ENCODE results near the gene YRDC.
A peak's percentile ranks its signal among the peaks of the same experiment; 100 is the strongest.

YRDC gene

DNA sequence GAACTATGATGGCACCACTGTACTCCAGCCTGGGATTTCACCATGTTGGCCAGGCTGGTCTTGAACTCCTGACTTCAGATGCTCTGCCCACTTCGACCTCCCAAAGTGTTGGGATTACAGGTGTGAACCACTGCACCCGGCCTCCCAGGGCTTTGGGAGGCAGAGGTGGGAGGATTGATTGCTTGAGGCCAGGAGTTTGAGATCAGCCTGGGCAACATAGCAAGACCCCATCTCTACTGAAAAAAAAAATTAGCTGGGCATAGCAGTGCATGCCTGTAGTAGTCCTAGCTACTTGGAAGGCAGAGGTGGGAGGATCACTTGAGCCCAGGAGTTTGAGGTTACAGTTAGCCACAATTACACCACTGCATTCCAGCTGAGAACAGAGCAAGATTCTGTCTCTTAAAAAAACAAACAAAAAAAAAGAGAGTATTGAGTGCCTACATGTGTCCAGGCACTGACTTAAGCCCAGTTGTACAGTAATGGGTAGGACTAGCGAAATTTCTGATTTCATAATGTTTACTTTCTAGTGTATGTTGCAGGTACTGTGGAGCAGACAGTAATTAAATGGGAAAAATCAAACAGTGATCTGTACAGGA is 10.2 kb downstream of the YRDC start:
- H3K4me3 ChIP-seq (ENCODE audit: low read length) = no peak overlapping the region
- peaks cover 40% of the 10 kb centered on the region for H3K79me2 ChIP-seq (ENCODE audit: low read length)
- peaks cover 19% of the 10 kb centered on the region for H3F3A ChIP-seq (ENCODE audit: insufficient read depth, low read length)
- H3K4me2 ChIP-seq (ENCODE audit: low read depth, low read length) = no peak overlapping the region
- H3K27me3 ChIP-seq (replicated peaks; ENCODE audit: insufficient read depth, low read length) = no peaks in the 10 kb centered on the region
- TF ChIP-seq EZH2phosphoT487 (IDR thresholded peaks at IDR 0.05; ENCODE audit: low read length) (no peak), EZH2 (optimal IDR thresholded peaks at IDR 0.05; ENCODE audit: low read depth, low read length) (no peak)
- TF ChIP-seq, protein P1, sequence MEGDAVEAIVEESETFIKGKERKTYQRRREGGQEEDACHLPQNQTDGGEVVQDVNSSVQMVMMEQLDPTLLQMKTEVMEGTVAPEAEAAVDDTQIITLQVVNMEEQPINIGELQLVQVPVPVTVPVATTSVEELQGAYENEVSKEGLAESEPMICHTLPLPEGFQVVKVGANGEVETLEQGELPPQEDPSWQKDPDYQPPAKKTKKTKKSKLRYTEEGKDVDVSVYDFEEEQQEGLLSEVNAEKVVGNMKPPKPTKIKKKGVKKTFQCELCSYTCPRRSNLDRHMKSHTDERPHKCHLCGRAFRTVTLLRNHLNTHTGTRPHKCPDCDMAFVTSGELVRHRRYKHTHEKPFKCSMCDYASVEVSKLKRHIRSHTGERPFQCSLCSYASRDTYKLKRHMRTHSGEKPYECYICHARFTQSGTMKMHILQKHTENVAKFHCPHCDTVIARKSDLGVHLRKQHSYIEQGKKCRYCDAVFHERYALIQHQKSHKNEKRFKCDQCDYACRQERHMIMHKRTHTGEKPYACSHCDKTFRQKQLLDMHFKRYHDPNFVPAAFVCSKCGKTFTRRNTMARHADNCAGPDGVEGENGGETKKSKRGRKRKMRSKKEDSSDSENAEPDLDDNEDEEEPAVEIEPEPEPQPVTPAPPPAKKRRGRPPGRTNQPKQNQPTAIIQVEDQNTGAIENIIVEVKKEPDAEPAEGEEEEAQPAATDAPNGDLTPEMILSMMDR (IDR thresholded peaks at IDR 0.05; ENCODE audit: low read length) = no peak
- H3K9ac ChIP-seq (ENCODE audit: low read length) = no peak overlapping the region
- H4K20me1 ChIP-seq (ENCODE audit: insufficient read depth, low read length) = no peaks in the 10 kb centered on the region
- H3K9me3 ChIP-seq (replicated peaks; ENCODE audit: insufficient read depth, low read length) = no peaks in the 10 kb centered on the region
- peaks cover 21% of the 10 kb centered on the region for H3K4me1 ChIP-seq (ENCODE audit: low read length)
- no peak overlapping the region for H2AFZ ChIP-seq (ENCODE audit: low read length)
- H3K27ac ChIP-seq (ENCODE audit: low read length) = no peak overlapping the region
- H3K9me2 ChIP-seq (replicated peaks; ENCODE audit: insufficient read depth, low read length) = no peaks in the 10 kb centered on the region
- H3K36me3 ChIP-seq (replicated peaks; ENCODE audit: insufficient read depth, low read length) = peaks cover 6% of the 10 kb centered on the region; the same call in 1 of the 2 replicates
- DNase-seq = no peak

DNA sequence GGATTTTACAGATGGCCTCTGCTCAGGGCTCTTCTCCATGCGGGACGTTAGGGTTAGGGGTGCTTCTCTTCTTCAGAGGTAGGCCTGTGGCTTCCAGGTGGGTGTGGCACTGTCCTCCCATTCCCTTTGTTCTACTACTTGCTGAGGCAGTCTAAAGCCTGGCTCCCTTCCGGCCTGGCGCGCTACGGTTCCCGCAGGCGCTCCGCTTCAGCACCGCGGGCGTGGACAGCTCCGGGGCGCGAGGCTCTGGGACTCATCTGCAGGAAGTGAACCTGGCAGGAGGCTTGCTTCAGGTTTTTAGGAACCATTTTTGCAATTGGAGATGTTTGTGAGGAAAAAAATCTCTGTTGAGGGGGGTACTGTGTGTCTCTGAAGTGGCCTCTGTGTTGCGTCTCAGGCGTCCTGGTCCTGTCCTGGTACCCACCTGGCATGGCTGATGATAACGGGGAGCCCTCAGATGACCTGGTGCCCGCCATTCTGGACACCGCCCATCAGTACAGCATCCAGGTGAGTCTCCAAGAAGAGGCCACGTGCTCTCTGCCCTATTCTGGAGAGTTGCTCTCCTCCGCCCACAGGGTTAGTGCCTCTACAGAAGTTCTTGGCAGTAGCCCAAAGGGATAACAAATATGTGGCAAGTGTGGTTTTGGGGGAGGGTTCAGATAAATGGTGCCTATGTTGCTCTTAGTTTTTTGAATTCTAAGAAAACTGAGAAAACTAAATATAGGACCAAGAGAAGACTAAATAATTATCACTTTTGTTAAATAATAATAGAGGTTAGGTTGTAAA is 12.5 kb downstream of the YRDC start:
- peaks cover 30% of the 10 kb centered on the region for H3K79me2 ChIP-seq (ENCODE audit: low read length)
- no peaks in the 10 kb centered on the region for H3K9me3 ChIP-seq (replicated peaks; ENCODE audit: insufficient read depth, low read length)
- no peaks in the 10 kb centered on the region for H3K9me2 ChIP-seq (replicated peaks; ENCODE audit: insufficient read depth, low read length)
- H3K4me2 ChIP-seq (ENCODE audit: low read depth, low read length) = peak overlapping the region; percentile 81
- H3F3A ChIP-seq (ENCODE audit: insufficient read depth, low read length) = peaks cover 19% of the 10 kb centered on the region
- DNase-seq = no peak
- H3K4me3 ChIP-seq (ENCODE audit: low read length) = peak overlapping the region; percentile 82
- no peak overlapping the region for H2AFZ ChIP-seq (ENCODE audit: low read length)
- H3K9ac ChIP-seq (ENCODE audit: low read length) = no peak overlapping the region
- H3K4me1 ChIP-seq (ENCODE audit: low read length) = peaks cover 21% of the 10 kb centered on the region
- no peak overlapping the region for H3K27ac ChIP-seq (ENCODE audit: low read length)
- no peaks in the 10 kb centered on the region for H4K20me1 ChIP-seq (ENCODE audit: insufficient read depth, low read length)
- TF ChIP-seq, protein P1 (IDR thresholded peaks at IDR 0.05; ENCODE audit: low read length) = no peak
- no peak for TF ChIP-seq EZH2phosphoT487 (IDR thresholded peaks at IDR 0.05; ENCODE audit: low read length)
- TF ChIP-seq EZH2 (optimal IDR thresholded peaks at IDR 0.05; ENCODE audit: low read depth, low read length) = no peak
- peaks cover 2% of the 10 kb centered on the region; the same call in 1 of the 2 replicates for H3K36me3 ChIP-seq (replicated peaks; ENCODE audit: insufficient read depth, low read length)
- no peaks in the 10 kb centered on the region for H3K27me3 ChIP-seq (replicated peaks; ENCODE audit: insufficient read depth, low read length)

DNA sequence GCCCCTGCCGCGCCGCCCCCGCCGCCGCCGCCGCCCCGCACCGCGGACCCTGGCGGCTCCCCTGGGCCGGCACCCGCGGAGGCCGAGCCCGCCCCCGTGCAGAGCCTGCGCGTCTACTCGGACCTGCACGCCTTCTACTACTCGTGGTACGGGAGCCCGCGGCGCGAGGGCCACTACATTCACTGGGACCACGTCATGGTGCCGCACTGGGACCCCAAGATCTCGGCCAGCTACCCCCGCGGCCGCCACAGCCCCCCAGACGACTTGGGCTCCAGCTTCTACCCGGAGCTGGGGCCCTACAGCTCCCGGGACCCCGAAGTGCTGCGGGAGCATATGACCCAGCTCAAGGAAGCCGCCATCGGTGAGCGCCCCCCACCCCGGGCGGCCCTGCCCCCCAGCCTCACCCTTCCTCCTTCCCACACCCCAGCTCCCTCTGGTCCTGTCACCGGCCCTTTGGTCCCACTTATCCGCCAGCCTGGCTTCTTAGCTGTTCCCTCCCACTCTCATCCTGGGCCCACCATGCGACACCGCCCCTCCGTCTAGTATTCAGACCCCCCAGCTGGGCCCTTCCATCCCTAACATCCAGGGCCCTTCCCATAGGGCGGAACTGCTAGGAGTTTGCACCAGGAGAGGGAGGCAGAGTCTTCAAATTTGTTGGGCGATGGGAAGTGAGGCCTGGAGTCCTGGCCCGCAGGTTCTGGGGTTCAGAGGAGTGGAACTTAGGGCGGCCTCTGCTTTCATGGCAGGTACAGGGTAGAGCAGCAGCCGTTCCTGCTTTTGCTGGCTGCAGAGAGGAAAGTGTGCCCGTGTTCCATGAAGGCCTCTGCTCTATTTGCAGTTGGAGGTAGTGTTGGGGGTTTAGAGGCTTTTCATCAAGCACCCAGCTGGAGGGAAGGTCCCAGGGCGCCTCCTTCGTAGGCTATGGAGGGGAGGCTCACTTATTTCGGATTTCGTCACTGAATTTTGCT is 13.4 kb downstream of the YRDC start:
- Histone ChIP-seq H3K4me3 (ENCODE audit: low read length) (peak overlapping the region; percentile 82), H3K9ac (ENCODE audit: low read length) (peak overlapping the region; percentile 75)
- DNase-seq = peak; percentile 31

More for the DNA sequence above, 13.4 kb downstream of the YRDC start:
- no peak for TF ChIP-seq EZH2phosphoT487 (IDR thresholded peaks at IDR 0.05; ENCODE audit: low read length)
- Histone ChIP-seq H3K27ac (ENCODE audit: low read length) (no peak overlapping the region), H3K4me2 (ENCODE audit: low read depth, low read length) (peak overlapping the region; percentile 81), H3K79me2 (ENCODE audit: low read length) (peaks cover 30% of the 10 kb centered on the region), H3F3A (ENCODE audit: insufficient read depth, low read length) (peaks cover 17% of the 10 kb centered on the region), H2AFZ (ENCODE audit: low read length) (peak overlapping the region; percentile 5), H3K36me3 (replicated peaks; ENCODE audit: insufficient read depth, low read length) (peaks cover 2% of the 10 kb centered on the region; the same call in 1 of the 2 replicates), H3K9me2 (replicated peaks; ENCODE audit: insufficient read depth, low read length) (no peaks in the 10 kb centered on the region), H3K27me3 (replicated peaks; ENCODE audit: insufficient read depth, low read length) (no peaks in the 10 kb centered on the region), H3K4me1 (ENCODE audit: low read length) (peaks cover 21% of the 10 kb centered on the region), H3K9me3 (replicated peaks; ENCODE audit: insufficient read depth, low read length) (no peaks in the 10 kb centered on the region), H4K20me1 (ENCODE audit: insufficient read depth, low read length) (no peaks in the 10 kb centered on the region)
